KG1 (cell line): ENCODE data around the gene ZNF621.
"Not testable (repeated sequence)": the region's sequence is repeated elsewhere in the genome, so short reads cannot be mapped to it uniquely, and the experiment has no call there.

Source experiments
- DNase-seq: peaks from one replicate; lab custom pipeline; 2025; lab: John Stamatoyannopoulos, UW

The ZNF621 gene

DNA sequence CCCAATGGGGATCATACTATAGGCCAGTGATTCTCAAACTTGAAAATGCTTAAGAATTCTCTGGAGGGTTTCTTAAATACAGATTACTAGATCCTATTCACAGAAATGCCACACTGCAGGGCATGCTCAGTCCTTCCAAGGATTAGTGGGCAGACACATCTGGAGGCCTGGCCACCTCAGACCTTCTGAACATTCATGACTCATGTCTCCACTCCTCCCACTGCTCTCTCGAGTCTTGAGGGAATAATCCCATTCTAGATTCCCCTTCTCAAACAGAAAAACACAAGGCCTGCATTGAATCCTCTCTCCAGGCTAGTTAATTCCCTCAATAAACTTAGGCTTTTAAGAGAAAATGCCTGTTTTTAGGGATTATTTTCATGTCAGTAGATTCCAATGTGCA is 22.1 kb downstream of the ZNF621 start:
- no peak for DNase-seq

DNA sequence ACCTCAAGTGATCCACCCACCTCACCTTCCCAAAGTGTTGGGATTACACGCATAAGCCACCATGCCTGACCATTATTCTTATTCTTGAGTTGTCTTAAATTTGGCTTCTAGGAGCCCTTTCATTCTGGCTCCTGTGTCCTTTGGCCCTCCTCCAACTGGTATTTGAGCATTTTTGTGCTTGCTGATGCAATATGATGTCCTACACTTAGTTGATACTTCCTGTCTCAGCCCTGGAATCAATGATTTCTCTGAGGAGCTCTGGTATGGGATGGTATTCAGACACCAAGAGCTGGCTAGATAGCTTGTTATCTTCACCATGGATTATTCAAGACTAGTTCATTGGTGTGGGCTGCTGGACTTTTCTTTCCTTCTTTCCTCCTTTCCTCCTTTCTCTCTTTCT is 25.4 kb downstream of the ZNF621 start:
- no peak for DNase-seq

DNA sequence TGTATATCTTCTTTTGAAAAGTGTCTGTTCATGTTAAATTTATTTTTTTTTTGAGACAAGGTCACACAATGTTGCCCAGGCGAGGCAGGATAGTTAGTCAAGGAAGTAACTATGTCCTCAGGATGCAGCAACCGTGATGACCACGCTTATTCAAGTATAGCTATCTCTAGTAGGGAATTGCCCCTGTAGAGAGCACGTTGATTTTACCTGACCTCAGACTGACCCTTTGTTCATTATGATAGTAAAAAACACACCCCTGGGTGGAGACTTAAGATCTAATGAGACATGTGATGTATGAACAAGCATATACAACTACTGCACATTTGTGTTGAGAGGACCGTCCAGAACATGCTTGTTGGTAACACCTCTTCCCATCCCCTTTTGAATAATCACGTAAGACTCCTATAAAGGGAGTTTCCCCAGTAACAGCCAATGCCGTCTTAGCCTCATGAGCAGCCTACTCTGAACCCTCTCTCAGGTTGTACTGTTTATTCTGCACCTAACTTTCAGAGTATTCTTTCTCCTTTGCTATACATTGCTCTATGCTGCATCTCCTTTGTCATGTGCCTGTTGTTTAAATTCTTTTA is 32.9 kb downstream of the ZNF621 start:
- DNase-seq = no peak

DNA sequence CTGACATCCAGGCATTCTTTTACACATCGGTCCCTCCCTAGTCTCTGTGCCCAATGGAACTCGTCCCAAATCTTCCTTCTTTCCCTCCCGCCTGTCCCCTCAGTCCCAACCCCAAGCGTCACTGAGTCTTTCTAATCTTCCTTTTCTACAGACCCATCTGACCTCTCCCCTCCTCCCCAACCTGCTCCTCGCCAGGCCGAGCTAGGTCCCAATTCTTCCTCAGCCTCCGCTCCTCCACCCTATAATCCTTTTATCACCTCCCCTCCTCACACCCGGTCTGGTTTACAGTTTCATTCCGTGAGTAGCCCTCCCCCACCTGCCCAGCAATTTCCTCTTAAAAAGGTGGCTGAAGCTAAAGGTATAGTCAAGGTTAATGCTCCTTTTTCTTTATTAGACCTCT is 37.7 kb downstream of the ZNF621 start:
- DNase-seq = not testable (repeated sequence)

DNA sequence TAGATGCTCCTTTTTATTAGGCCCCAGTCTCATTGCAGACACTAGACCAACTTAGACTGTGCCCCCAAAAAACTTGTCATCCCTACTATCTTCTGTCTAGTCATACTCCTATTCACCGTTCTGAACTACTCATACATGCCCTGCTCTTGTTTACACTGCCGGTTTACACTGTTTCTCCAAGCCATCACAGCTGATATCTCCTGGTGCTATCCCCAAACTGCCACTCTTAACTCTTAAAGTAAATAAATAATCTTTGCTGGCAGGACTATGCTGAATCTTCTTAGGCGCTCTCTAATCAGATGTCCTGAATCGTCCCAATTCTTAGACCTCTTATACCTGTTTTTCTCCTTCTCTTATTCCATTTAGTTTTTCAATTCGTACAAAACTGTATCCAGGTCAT is 40.9 kb downstream of the ZNF621 start:
- DNase-seq = not testable (repeated sequence)

DNA sequence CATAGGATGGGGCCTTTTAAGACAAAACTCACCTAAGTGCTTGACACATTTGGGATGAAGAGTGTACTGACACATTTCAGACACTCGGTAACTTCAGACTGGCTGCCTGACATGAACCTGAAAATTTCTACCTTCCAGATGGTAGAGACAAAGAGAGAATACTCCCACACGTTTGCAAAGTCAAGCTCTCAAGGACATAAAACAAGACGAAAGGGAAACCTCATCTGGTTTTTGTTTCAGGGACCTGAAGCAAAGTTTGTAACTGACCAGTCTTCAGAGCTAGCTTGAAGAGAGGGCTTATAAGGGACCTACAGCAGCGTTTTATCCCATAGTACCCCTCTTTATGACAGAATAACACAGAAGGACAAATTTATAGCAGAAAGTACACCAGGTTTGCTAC is 41.9 kb downstream of the ZNF621 start:
- no peak for DNase-seq

DNA sequence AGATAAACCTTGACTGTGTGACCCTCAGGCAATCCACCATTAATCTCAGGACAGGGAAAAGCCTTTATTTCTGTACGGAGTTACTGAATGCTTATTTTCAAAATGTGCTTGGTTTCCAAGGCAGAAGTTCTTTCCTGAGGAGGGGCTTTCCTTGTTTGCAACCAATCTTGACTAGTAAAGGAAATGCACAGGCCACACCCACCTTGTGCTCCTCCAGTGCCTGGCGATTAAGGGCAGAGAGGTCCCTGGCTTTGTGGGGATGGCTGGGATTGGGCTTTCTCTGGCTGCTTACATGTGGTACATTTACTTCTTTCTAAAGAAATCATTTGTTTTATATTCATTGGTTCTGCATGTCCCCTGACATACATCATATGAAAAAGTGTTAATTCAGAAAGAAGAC is 47.8 kb downstream of the ZNF621 start:
- DNase-seq = no peak

DNA sequence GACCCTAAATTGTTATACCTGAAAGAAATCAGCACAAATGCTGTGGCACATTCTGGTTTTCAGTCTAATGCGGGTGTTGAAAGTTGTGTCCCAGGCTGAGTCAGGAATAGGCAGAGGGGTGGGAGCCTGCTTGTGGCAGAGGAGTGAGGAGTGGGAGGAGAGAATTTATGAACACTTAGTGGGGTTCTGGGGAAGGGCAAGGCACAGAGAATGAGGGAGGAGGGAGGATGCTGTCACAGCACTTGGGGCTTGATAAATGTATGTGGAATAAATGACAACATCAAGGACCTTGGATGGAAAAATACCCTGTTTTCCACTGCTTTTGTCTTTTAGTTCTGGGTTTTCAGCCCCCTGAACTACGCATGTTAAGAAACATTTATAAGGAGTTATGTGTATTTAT is 49.3 kb downstream of the ZNF621 start:
- DNase-seq = no peak

DNA sequence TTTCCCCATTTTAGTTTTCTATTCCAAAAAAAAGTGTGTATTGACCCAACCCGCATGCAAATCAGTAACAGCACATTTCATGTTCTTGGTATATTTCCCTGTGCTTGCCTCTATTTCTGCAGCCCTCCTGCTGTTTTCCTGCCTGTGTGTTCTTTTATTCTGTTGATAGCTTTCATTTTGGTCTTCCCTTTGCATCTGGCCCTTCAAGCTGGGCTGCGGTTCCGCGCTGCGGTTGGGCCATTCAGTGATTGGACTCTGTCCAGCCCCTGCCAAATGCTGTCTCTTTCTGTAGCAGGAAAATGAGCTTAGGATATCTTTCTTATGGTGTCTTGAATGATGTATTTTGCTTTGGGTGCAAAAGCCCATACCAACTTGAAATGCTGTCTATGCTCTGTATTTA is 49.9 kb downstream of the ZNF621 start:
- no peak for DNase-seq

DNA sequence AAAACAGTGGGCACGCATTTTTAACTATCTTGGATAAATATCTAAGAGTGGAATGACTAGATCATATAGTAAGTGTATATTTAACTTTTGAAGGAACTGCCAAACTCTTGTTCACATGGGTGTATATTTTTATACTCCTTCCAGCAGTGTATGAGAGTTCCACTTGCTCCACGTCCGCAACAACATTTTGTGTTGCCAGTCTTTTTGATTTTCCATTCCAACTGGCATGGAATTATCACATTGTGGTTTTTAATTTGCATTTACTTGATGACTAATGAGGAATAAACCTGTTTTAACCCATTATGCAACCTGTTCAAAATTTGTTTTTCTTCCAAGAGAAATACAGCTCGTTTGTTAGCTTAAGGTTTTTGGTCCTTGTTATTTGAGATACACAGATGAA is 51.6 kb downstream of the ZNF621 start:
- no peak for DNase-seq

DNA sequence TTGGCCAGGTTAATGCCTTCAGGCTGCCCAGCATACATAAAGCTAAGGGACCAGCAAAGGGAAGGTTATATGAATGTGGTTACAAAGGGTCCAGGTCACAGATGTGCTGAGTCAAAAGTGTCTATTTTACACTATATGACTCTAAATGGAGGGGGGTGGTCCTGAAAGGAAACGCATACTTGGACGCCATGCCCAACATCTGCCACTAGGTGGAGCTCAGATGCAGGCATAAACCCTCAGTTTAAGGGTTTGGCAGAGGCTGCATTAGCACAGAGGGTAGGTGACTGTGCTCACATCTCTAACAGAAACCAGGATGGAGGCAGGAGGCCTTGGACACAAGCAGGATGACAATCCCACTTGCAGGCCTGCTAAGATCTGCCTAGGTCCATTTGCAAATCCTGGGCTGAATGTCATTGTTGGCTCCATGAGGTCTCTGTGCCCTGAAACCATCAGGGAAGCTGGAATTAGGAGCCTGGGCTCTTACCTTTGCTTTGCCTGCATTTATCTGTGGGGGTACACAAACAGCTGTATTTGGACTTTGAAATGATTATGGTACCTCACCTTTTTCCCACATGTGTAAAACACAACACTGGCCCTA is 55.8 kb downstream of the ZNF621 start:
- peak; percentile 60 for DNase-seq

DNA sequence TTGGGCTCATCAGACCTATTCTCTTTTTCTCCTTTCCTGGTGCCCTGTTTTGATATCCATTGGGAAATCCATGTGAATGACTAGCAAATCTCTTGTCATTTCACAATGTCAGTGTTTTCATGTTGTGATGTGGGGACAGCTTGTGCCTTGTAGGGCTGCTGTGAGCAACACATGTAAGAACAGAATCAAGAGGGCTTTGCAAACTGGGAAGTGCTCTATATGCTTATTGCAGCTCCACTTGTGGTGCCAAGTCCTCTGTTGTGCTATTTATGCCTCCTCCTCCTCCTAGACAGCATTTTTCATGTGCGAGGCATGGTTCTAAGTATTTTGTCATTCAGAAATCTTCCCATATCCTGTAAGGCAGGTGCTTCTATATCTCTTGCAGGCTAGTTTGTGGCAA is 56.4 kb downstream of the ZNF621 start:
- no peak for DNase-seq

DNA sequence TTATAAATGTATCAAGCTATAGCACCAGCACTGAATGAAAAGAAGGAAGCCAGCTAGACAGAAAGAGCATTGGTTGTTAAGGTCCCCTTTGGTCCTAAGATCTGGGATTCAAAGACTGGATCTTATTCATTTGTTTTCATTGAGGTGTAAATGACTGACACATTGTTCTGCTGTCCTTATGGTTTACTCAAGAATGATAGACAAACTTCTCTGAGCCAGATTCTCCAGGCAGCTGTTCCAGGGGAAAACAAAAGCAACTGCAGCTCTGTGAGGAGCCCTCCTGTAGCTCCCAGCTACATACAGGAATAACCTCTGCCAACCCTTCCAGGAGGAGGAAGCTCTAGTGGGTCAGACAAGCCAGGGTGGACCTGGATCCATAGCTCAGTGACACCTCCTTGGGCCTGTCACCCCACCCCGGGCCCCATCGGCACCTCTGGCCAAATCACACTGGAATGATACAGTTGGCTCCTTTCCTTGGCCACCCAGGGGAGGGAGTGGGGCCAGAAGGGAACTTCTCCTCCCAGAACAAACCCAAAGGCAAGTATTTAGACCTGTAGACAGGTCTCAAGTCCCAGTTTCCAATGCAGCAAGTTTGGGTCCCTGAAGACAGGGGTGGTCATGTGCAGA is 57.8 kb downstream of the ZNF621 start:
- no peak for DNase-seq

DNA sequence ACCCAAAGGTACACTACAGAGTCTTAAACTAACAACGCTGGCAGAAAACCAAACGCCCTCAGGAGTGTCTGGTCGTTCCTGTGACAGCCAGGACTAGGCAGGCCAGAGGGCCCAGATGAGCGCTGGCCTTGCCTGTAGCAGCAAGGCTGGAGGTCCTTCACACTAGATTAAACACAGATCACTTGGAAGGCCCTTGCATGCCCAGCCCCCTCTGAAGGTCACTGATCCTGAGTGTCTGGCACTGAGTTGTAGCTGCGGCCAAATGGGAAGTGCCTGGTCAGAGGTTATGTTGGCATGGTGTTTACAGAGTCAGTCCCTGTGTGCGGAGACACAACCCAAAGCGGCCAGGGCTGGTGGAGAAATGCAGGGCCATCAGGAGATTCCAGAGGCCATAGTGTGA is 58.9 kb downstream of the ZNF621 start:
- DNase-seq = no peak

DNA sequence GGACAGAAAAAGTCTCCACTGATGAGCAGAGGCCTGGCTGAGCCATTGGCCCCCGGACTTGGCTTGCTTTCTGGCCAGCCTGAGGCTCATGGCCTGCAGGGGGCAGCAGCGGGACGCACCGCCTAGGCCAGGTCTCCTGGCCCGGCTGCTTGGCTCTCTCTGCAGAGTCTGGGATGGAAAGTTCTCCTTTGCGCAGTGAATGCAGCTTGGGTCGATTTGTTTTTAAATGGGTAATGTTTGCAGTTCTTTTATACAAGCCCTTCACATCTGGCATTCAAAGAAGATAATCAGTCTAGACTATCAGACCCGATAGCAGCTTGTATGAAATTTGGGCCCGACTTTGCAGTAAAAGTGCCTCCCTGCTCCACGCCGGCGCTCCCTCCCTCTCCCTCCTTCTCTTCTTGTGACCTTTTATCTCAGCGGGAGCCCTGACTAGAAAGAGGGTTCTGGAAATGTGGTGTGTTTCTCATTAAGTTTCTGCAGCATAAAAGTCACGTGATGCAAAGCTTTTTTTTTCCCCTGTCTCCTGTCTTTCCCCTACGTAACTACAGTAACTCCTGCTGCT is 59.9 kb downstream of the ZNF621 start:
- DNase-seq = peak; percentile 63

DNA sequence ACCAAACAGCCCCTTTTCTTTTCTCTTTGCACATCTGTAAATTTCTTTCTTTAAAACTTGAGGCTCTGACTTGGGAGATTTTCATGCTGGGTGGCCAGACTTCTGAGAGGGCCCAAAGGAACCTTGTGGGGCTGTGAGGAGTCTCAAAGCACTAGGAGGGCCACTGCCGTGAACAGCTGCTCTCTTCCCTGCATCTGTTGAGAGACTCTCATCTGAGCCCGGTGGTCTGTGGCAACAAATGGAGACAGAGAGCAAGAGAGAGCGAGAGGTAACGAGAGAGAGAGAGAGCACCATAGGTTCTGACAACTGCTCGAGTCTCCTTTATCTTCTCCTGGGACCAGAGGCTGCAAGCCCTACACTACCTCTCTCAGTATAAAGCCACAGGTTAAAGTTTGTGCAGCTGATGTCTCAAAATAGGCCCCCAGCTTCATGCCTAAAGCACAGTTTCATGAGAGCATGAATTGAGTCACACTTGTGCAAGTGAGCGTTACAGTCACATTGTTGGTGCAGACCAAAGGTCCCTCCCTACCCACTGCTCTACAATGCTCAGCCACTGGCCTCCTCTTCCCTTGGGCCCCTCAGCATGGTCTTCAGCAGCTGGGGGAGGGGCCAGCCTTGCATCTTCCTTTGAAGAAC is 60.7 kb downstream of the ZNF621 start:
- DNase-seq = no peak

DNA sequence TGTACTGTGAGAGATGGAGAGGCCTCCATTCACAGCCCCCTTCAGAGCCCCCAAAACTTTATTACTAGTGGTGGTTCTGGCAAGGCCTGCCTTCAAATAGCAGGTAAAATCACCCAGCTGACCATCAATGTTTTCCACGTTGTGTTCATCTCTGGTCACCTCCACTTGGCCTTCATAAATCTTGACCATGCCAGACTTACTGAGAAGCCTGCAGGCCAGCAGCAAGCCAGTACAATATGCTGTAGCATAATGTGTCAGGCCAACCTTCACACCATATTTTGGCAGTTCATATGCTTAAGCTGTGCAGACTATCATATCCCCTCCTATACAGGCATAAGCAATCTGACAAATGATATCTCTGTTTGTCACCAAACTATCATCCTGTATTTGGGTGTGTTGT is 62.1 kb downstream of the ZNF621 start:
- DNase-seq = no peak

DNA sequence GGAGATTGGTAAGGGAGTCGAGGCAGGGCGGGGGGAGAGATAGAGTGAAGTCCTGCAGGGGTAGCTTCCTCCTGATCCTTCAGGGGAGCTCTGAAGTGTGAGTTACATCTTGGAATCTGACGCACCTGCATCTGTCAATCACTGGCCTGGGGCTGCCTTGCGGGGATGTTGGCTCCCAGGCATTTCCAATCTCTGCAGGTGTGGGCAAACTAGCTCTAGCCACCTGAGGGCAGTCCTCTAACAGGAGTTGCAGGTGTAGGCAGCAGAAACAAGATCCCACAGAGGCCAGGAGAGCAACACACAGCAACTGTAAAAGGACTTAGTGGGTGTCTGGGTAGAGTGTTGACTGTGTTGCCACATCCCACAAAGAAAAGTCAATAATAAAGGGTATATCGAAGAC is 63.6 kb downstream of the ZNF621 start:
- DNase-seq = no peak
